ENCODE data around the gene PRADC1.
"Not testable (repeated sequence)": the region's sequence is repeated elsewhere in the genome, so short reads cannot be mapped to it uniquely, and the experiment has no call there.

Gene PRADC1

DNA sequence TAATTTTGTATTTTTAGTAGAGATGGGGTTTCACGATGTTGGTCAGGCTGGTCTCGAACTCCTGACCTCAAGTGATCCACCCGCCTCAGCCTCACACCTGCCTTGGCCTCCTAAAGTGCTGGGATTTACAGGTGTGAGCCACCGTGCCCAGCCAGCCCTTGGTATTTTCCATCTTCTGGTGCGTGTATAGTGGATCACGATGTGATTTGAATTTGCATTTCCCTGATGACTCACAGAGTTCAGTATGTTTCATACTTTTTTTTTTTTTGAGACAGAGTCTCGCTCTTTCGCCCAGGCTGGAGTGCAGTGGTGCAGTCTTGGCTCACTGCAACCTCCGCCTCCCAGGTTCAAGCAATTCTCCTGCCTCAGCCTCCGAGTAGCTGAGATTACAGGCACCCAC, 32.8 kb downstream of the PRADC1 start:
- not testable (repeated sequence) for DNase-seq

DNA sequence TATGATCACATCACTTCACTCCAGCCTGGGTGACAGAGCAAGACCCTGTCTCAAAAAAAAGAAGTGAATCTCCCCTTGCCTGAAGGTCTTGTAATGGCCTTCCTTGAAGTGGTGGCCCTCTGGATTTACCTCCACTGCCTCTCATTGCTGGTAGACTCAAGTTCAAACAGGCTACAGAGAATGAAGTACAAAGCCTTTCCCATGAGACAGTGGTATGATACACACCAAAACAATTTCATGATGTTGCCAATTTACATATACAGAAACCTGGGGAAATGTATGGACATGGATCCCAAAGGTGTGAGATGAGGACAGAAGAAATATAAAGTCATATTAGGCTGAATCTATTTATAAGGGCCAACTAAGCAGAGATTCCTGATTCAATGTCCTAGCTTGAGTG, 35.5 kb downstream of the PRADC1 start:
- no peak for DNase-seq

DNA sequence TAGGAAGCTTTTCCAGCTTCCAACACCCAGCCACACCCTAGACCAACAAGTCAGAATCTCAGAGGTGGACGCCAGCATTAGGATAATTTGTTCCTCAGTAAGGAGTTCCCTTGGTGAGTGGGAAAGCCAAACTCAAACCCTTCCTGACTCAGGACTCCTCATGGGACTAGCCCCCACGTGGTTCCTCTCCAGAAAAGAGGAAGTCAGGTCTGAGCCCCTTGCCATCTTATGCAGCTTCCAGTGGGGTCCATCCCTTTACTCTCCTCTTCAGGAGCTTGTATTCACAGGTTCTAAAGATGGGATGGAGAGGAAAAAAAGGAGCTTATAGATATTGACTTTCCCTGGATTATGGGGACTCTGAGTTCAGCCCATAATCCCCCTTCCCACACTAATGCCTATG, 45.5 kb downstream of the PRADC1 start:
- no peak for DNase-seq

DNA sequence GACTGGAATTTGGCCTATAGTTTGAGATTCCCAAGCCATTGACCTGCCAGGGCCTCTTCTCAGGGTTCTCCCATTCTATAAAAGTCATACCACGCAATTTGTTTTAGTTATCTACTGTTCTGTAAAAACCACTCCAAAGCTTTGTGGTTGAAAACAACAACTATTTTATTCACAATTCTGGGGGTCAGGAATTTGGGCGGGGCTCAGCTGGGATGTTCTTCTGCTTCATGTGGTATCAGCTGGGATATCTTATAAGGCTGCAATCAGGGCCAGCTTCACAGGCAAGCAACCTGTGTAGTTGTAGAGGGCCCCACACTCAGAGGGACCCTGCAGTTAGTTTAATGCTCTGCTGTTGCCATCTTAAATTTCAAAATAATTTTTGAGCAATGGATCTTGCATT, 47.1 kb downstream of the PRADC1 start:
- no peak for DNase-seq
